Activated CD8-positive, alpha-beta T cell treated with anti-CD3 and anti-CD28 coated beads for 36 hours (primary cell): Measurements from ENCODE around the gene COPS6. TPM values are rescaled to one million over a fixed set of nuclear protein-coding genes. Genes with fewer than 3 reads are reported as not detected.

Experiments used
- ATAC-seq: fragments of 200-7000 bp; cut with Tn5 transposase; one replicate; pipeline ENCODE4 v1.10.0; 2021; ENCODE audit warnings: mild to moderate bottlenecking, moderate library complexity
- CTCF ChIA-PET: fragments of 350-600 bp; sonication (Branson Sonifier 250); formaldehyde crosslinking; loops from one replicate; lab custom pipeline; 2021; ENCODE audit warnings: antibody characterized with exemption; lab: Charles Lee
- POLR2A ChIA-PET: fragments of 350-600 bp; sonication (Branson Sonifier 250); formaldehyde crosslinking; loops from one replicate; lab custom pipeline; 2021; ENCODE audit warnings: antibody characterized with exemption; lab: Charles Lee
- DNase-seq: peaks from one replicate; pipeline ENCODE4 v3.0.0-alpha.2; 2020
- H3K27ac Mint-ChIP-seq: one replicate; pipeline ENCODE4 v1.8.0; 2021; ENCODE audit warnings: mild to moderate bottlenecking, mixed read lengths
- H3K27me3 Mint-ChIP-seq: one replicate; pipeline ENCODE4 v1.8.0; 2021; ENCODE audit warnings: mixed read lengths
- H3K36me3 Mint-ChIP-seq: one replicate; pipeline ENCODE4 v1.8.0; 2021; ENCODE audit warnings: low read depth, mixed read lengths
- H3K4me1 Mint-ChIP-seq: one replicate; pipeline ENCODE4 v1.8.0; 2021; ENCODE audit warnings: low read depth, mixed read lengths
- H3K4me3 Mint-ChIP-seq: one replicate; pipeline ENCODE4 v1.8.0; 2021; ENCODE audit warnings: mild to moderate bottlenecking, moderate library complexity, mixed read lengths
- H3K9me3 Mint-ChIP-seq: one replicate; pipeline ENCODE4 v1.8.0; 2021; ENCODE audit warnings: mixed read lengths
- intact Hi-C: fragments of 100-400 bp; cut with micrococcal nuclease; formaldehyde crosslinking; loops from one replicate; pipeline ENCODE4 v1.10.0; 2022
- total RNA-seq, 2 experiments: library from RNA; stranded (reverse); gene quantifications; one replicate each; pipeline ENCODE4 v1.2.3, GENCODE V29; 2021
- TF ChIP-seq, protein P1 (sequence below): fragments of 200-600 bp; IDR thresholded peaks from one replicate; pipeline ENCODE4 v1.8.0; 2022; ENCODE audit warnings: antibody characterized with exemption, mild to moderate bottlenecking

Gene COPS6
- total RNA-seq, 2 experiments from 2014 or later = 81.3 to 86.3 TPM

DNA sequence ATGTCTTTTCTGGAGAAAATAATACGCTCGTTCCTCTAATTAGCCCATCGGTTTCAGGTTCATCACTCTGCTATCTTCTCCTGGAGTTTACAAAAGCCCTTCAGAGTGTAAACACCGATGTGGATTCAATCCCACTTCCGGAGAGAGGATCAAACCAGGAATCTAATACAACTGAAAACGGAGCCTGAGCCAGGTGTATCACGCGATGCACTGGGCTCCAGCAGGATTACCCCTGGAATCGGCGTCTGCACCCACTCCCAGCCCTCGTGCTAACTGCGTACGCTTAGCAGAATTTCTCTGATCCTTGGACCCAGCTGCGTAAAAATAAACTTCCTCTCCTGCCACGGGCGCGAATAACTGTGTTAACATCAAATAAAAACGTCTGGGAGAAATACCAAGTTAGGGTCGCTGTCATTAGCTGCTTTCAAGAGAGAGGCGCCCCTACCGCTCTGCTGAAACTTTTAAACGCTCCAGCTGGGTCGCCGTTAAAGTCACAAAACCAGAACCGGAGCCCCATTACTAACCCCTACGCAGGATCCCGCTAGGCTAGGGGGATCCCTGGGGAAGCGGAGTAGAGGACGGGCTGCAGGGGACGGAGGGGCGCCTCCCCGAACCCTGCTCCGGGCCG lies 7.7 kb upstream of the COPS6 start:
- intact Hi-C loops = loop anchor here (5.0 to 10.0 kb wide), 2 partner anchors 89 to 166 kb away; partner anchors contain the start of gene TRIM4
- ATAC-seq (no peak), DNase-seq (peak; percentile 22)
- Mint-ChIP-seq H3K27me3 (no peaks in the 10 kb centered on the region), H3K9me3 (no peaks in the 10 kb centered on the region), H3K36me3 (peaks cover 22% of the 10 kb centered on the region), H3K4me1 (peaks cover 21% of the 10 kb centered on the region), H3K4me3 (peak overlapping the region; percentile 87), H3K27ac (peak overlapping the region; percentile 87)
- CTCF ChIA-PET = interaction anchor here (0.8 to 1.1 kb wide), 4 partner anchors 10 to 69 kb away, joined by 3 read pairs; no protein-coding TSS in a partner anchor
- POLR2A ChIA-PET = interaction anchor here (0.6 to 2.9 kb wide), 6 partner anchors 9 to 162 kb away, joined by 3 to 25 read pairs (median 4); partner anchors contain the start of genes MCM7 and TRIM4
- TF ChIP-seq, protein P1, sequence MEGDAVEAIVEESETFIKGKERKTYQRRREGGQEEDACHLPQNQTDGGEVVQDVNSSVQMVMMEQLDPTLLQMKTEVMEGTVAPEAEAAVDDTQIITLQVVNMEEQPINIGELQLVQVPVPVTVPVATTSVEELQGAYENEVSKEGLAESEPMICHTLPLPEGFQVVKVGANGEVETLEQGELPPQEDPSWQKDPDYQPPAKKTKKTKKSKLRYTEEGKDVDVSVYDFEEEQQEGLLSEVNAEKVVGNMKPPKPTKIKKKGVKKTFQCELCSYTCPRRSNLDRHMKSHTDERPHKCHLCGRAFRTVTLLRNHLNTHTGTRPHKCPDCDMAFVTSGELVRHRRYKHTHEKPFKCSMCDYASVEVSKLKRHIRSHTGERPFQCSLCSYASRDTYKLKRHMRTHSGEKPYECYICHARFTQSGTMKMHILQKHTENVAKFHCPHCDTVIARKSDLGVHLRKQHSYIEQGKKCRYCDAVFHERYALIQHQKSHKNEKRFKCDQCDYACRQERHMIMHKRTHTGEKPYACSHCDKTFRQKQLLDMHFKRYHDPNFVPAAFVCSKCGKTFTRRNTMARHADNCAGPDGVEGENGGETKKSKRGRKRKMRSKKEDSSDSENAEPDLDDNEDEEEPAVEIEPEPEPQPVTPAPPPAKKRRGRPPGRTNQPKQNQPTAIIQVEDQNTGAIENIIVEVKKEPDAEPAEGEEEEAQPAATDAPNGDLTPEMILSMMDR = no peak

DNA sequence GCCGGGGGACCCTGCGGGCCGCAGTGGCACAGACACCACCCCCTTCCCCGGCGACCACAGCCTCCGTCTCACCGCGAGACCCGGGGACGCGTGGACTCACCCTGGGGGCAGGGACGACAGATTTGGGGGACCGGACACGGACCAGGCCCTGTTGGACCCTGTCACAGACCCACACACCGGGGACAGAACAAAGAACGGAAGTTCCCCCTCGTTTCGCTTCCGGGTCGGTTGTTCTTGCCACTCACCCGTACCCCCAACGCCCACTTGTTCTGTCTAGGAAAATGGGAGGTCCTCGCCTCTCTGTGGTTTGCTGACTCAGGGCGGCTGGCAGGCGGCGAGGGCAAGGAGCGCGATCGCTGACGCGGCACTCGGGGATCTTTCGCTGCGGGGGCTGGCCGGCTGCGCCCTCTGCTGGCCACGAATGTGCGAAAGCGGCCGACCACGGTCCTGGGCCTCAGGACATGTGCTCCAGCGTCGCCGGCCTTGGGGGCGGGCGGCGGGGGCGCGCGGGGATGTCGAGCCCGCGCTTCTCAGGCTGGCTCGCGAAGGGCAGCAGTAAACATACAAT lies 7.2 kb upstream of the COPS6 start, which contains the start of gene ZNF3:
ZNF3 (minus strand) TSS at position 189 of the 568 bp plus-strand sequence. CDS start 4,366 bp downstream, outside the sequence.
- Mint-ChIP-seq H3K4me3 (peak within 1 kb of the TSS; percentile 87), H3K4me1 (peaks cover 21% of the 10 kb centered on the region), H3K36me3 (peaks cover 19% of the 10 kb centered on the region), H3K27ac (peak within 1 kb of the TSS; percentile 87), H3K27me3 (no peaks in the 10 kb centered on the region), H3K9me3 (no peaks in the 10 kb centered on the region)
- intact Hi-C loops = loop anchor here (5.0 to 10.0 kb wide), 2 partner anchors 89 to 167 kb away; partner anchors contain the start of gene TRIM4
- CTCF ChIA-PET = interaction anchor here (0.7 to 1.2 kb wide), 9 partner anchors 10 to 168 kb away, joined by 3 to 7 read pairs (median 3); partner anchors contain the start of genes AP4M1 and MCM7
- TF ChIP-seq, protein P1 = peak; percentile 96
- ATAC-seq = peak; percentile 83
- peak; percentile 99 for DNase-seq
- POLR2A ChIA-PET = interaction anchor here (0.6 to 3.1 kb wide), 11 partner anchors 10 to 348 kb away, joined by 3 to 25 read pairs (median 3); partner anchors contain the start of genes MCM7 and MEPCE

DNA sequence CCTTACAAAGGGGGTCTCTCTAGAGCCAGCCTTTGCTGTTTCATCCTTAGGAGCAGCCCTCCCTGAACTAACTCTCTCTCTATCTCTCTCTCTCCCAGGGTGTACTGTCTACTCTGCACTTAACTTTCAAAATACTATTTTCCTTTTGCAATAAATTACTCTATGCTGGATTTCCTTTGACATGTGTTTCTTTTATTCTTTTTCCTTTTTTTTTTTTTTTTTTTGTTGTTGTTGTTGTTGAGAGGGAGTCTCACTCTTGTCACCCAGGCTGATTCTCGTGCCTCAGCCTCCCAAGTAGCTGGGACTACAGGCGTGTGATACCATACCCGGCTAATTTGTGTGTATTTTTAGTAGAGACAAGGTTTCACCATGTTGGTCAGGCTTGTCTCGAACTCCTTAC lies 5.8 kb upstream of the COPS6 start:
- DNase-seq = no peak
- Mint-ChIP-seq H3K27me3 (no peaks in the 10 kb centered on the region), H3K36me3 (peaks cover 13% of the 10 kb centered on the region), H3K4me1 (peaks cover 22% of the 10 kb centered on the region), H3K4me3 (peak overlapping the region; percentile 87), H3K9me3 (no peaks in the 10 kb centered on the region), H3K27ac (peak overlapping the region; percentile 11)
- TF ChIP-seq, protein P1 = no peak
- ATAC-seq = peak; percentile 0
- CTCF ChIA-PET = interaction anchor here (0.8 to 1.2 kb wide), 6 partner anchors 11 to 169 kb away, joined by 3 to 4 read pairs (median 3); partner anchors contain the start of genes TRIM4 and ZSCAN21
- POLR2A ChIA-PET = interaction anchor here (0.6 to 3.1 kb wide), 10 partner anchors 9 to 801 kb away, joined by 3 to 25 read pairs (median 5); partner anchors contain the start of gene MCM7
- intact Hi-C loops = loop anchor here (5.0 to 10.0 kb wide), 2 partner anchors 91 to 168 kb away; partner anchors contain the start of gene TRIM4

DNA sequence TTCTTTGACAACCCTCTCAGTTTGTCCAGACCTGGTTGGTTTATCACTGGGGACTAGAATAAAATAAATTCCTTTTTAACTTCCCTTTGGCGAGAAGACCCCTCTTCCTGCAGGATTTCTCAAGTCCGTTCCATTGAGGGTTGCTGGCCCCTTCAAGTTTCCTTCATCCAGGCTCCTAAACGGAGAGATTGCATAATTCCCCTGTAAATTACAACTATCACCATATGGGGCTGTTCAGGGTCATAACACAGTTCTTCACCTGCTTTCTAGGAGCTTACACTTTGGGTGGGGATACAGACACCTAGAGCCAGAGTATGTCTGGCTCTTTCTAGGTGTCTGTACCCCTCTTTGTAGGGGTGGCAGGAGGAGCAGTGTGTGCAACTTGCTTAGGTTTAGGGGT lies 3.3 kb upstream of the COPS6 start:
- DNase-seq (no peak), ATAC-seq (no peak)
- POLR2A ChIA-PET = interaction anchor here (2.5 kb wide), 1 partner anchor 15 kb away, joined by 19 read pairs; the partner anchor contains the start of genes AP4M1 and MCM7
- Mint-ChIP-seq H3K36me3 (peaks cover 7% of the 10 kb centered on the region), H3K4me3 (no peak overlapping the region), H3K4me1 (peaks cover 22% of the 10 kb centered on the region), H3K27ac (no peak overlapping the region), H3K27me3 (no peaks in the 10 kb centered on the region), H3K9me3 (no peaks in the 10 kb centered on the region)
- TF ChIP-seq, protein P1 = no peak
- intact Hi-C loops = loop anchor here (10.0 kb wide), 1 partner anchor 171 kb away; the partner anchor contains the start of gene TRIM4
- CTCF ChIA-PET = interaction anchor here (0.9 to 1.6 kb wide), 2 partner anchors 91 to 172 kb away, joined by 3 to 6 read pairs; no protein-coding TSS in a partner anchor
